HAP-1 (cell line): ENCODE measurements around the gene MMD.
A peak's percentile ranks its signal among the peaks of the same experiment; 100 is the strongest.
"Not testable (repeated sequence)": the region's sequence is repeated elsewhere in the genome, so short reads cannot be mapped to it uniquely, and the experiment has no call there.

Experiments used
- DNase-seq, 2 experiments: peaks; one replicate each; pipeline ENCODE4 v3.0.0-alpha.2; 2016 to 2020; ENCODE audit warnings: low spot score in 2 of 2
- H3K27me3 ChIP-seq: fragments of 250-450 bp; sonication (Bioruptor Pico); 2 replicates; pipeline ENCODE4 v1.5.1; 2020; ENCODE audit warnings: low read depth, mild to moderate bottlenecking, moderate library complexity
- H3K36me3 ChIP-seq: fragments of 250-450 bp; sonication (Bioruptor Pico); replicated peaks from 2 replicates; pipeline ENCODE4 v1.5.1; 2020; ENCODE audit warnings: mild to moderate bottlenecking
- H3K4me1 ChIP-seq: fragments of 250-450 bp; sonication (Bioruptor Pico); 2 replicates; pipeline ENCODE4 v1.5.1; 2020; ENCODE audit warnings: mild to moderate bottlenecking
- H3K4me3 ChIP-seq: fragments of 250-450 bp; sonication (Bioruptor Pico); 2 replicates; pipeline ENCODE4 v1.5.1; 2020; ENCODE audit warnings: mild to moderate bottlenecking, moderate library complexity
- H3K9me3 ChIP-seq: fragments of 250-450 bp; sonication (Bioruptor Pico); 2 replicates; pipeline ENCODE4 v1.5.1; 2020; ENCODE audit warnings: mild to moderate bottlenecking, moderate library complexity
- in situ Hi-C: fragments of 300-500 bp; cut with MboI; formaldehyde crosslinking; loops from 3 replicates; pipeline ENCODE4 v1.14.3; 2020; ENCODE audit warnings: low sequenced_read_pairs, inconsistent platforms, mixed read lengths

Gene MMD

GRCh38 chr17:55422828-55423164 is 1.2 kb upstream of the MMD start:
- H3K27me3 ChIP-seq, H3K9me3 ChIP-seq, H3K4me3 ChIP-seq, H3K36me3 ChIP-seq, in situ Hi-C loops, H3K4me1 ChIP-seq, DNase-seq: not testable (repeated sequence)

GRCh38 chr17:55420776-55421178 is 858 bp downstream of the MMD start:
- H3K4me1 ChIP-seq, result peaks cover 6% of the 10 kb centered on the region
- H3K27me3 ChIP-seq, result no peaks in the 10 kb centered on the region; the same call in none of the 2 replicates
- H3K4me3 ChIP-seq, result peak overlapping the region; percentile 81
- no peaks in the 10 kb centered on the region for H3K9me3 ChIP-seq
- peak in 1 of 2 experiments; percentile 55 for DNase-seq
- in situ Hi-C loops, result no loop called here
- H3K36me3 ChIP-seq, result 0 out of 2 replicates have a peak, but pooled peaks cover 3% of the 10 kb centered on the region

GRCh38 chr17:55420067-55420775 is 1.4 kb downstream of the MMD start:
- in situ Hi-C loops, result no loop called here
- 0 out of 2 replicates have a peak, but pooled peaks cover 3% of the 10 kb centered on the region for H3K36me3 ChIP-seq

GRCh38 chr17:55418369-55419268 is 3.0 kb downstream of the MMD start:
- in situ Hi-C loops, result loop anchor here (10.0 kb wide), 1 partner anchor 76 kb away; no protein-coding TSS in a partner anchor
- Histone ChIP-seq H3K9me3 (no peaks in the 10 kb centered on the region), H3K27me3 (no peaks in the 10 kb centered on the region), H3K4me1 (peaks cover 11% of the 10 kb centered on the region), H3K4me3 (no peak overlapping the region), H3K36me3 (peaks cover 3% of the 10 kb centered on the region; the same call in 1 of the 2 replicates)
- no peak for DNase-seq

More at GRCh38 chr17:55420067-55420775, 1.4 kb downstream of the MMD start:
- Histone ChIP-seq H3K4me1 (peaks cover 10% of the 10 kb centered on the region), H3K4me3 (peak overlapping the region; percentile 81), H3K27me3 (no peaks in the 10 kb centered on the region; the same call in none of the 2 replicates), H3K9me3 (no peaks in the 10 kb centered on the region)
- DNase-seq, result no peak

- Histone ChIP-seq H3K36me3 (peaks cover 3% of the 10 kb centered on the region), H3K4me1 (peaks cover 11% of the 10 kb centered on the region)
These were observed 4.0 kb downstream of the MMD start for GRCh38 chr17:55417411-55418268.

GRCh38 chr17:55416470-55417052 is 5.1 kb downstream of the MMD start:
- Histone ChIP-seq H3K4me1 (peaks cover 8% of the 10 kb centered on the region), H3K9me3 (no peaks in the 10 kb centered on the region), H3K27me3 (no peaks in the 10 kb centered on the region), H3K4me3 (no peak overlapping the region), H3K36me3 (peaks cover 3% of the 10 kb centered on the region)
- DNase-seq, result no peak
- in situ Hi-C loops, result loop anchor here (10.0 kb wide), 1 partner anchor 78 kb away; no protein-coding TSS in a partner anchor

More at GRCh38 chr17:55417411-55418268, 4.0 kb downstream of the MMD start:
- no peak for DNase-seq
- in situ Hi-C loops, result loop anchor here (10.0 kb wide), 1 partner anchor 77 kb away; no protein-coding TSS in a partner anchor
- no peaks in the 10 kb centered on the region for H3K27me3 ChIP-seq
- H3K4me3 ChIP-seq, result no peak overlapping the region
- H3K9me3 ChIP-seq, result no peaks in the 10 kb centered on the region

GRCh38 chr17:55416000-55416399 is 5.6 kb downstream of the MMD start:
- Histone ChIP-seq H3K4me3 (no peak overlapping the region), H3K36me3 (peaks cover 7% of the 10 kb centered on the region), H3K9me3 (no peaks in the 10 kb centered on the region), H3K27me3 (no peaks in the 10 kb centered on the region), H3K4me1 (peaks cover 8% of the 10 kb centered on the region)
- in situ Hi-C loops, result loop anchor here (10.0 kb wide), 1 partner anchor 79 kb away; no protein-coding TSS in a partner anchor
- no peak for DNase-seq

GRCh38 chr17:55414983-55415382 is 6.7 kb downstream of the MMD start:
- H3K4me1 ChIP-seq, result peaks cover 5% of the 10 kb centered on the region
- H3K9me3 ChIP-seq, result no peaks in the 10 kb centered on the region
- in situ Hi-C loops, result loop anchor here (10.0 kb wide), 1 partner anchor 80 kb away; no protein-coding TSS in a partner anchor

GRCh38 chr17:55413825-55414489 is 7.7 kb downstream of the MMD start:
- peaks cover 25% of the 10 kb centered on the region for H3K36me3 ChIP-seq

More at GRCh38 chr17:55414983-55415382, 6.7 kb downstream of the MMD start:
- Histone ChIP-seq H3K4me3 (no peak overlapping the region), H3K27me3 (no peaks in the 10 kb centered on the region), H3K36me3 (peaks cover 18% of the 10 kb centered on the region)
- DNase-seq, result no peak

GRCh38 chr17:55411463-55411855 is 10.2 kb downstream of the MMD start:
- in situ Hi-C loops, result loop anchor here (10.0 kb wide), 1 partner anchor 83 kb away; no protein-coding TSS in a partner anchor
- Histone ChIP-seq H3K4me1 (peaks cover 5% of the 10 kb centered on the region), H3K27me3 (no peaks in the 10 kb centered on the region), H3K9me3 (no peaks in the 10 kb centered on the region), H3K36me3 (peaks cover 33% of the 10 kb centered on the region), H3K4me3 (no peak overlapping the region)
- DNase-seq, result no peak

More at GRCh38 chr17:55413825-55414489, 7.7 kb downstream of the MMD start:
- in situ Hi-C loops, result loop anchor here (10.0 kb wide), 1 partner anchor 81 kb away; no protein-coding TSS in a partner anchor
- DNase-seq, result no peak
- Histone ChIP-seq H3K9me3 (no peaks in the 10 kb centered on the region), H3K4me3 (no peak overlapping the region), H3K4me1 (peaks cover 5% of the 10 kb centered on the region), H3K27me3 (no peaks in the 10 kb centered on the region)

- Histone ChIP-seq H3K4me3 (no peak overlapping the region), H3K4me1 (peaks cover 5% of the 10 kb centered on the region), H3K9me3 (no peaks in the 10 kb centered on the region), H3K27me3 (no peaks in the 10 kb centered on the region), H3K36me3 (peaks cover 33% of the 10 kb centered on the region)
- DNase-seq, result no peak
- in situ Hi-C loops, result loop anchor here (10.0 kb wide), 1 partner anchor 84 kb away; no protein-coding TSS in a partner anchor
These were observed 10.7 kb downstream of the MMD start for GRCh38 chr17:55410722-55411462.
